H9 (cell line): ENCODE measurements around the gene CACNA1F. TPM values are rescaled to one million over a fixed set of nuclear protein-coding genes. Genes with fewer than 3 reads are reported as not detected.

Source experiments
- DNase-seq: peaks from one replicate; pipeline ENCODE4 v3.0.0-alpha.2; 2017
- H2AFZ ChIP-seq: one replicate; pipeline ENCODE4 v1.6.1; 2013; ENCODE audit warnings: mild to moderate bottlenecking, low read length, control low read depth, moderate library complexity
- H2AK5ac ChIP-seq: 2 replicates; pipeline ENCODE4 v1.6.1; 2013; ENCODE audit warnings: low read length, control low read depth, mixed read lengths; ENCODE audit not compliant: insufficient read length
- H2BK120ac ChIP-seq: one replicate; pipeline ENCODE4 v1.6.1; 2013; ENCODE audit warnings: low read depth, mild to moderate bottlenecking, low read length, control low read depth, inconsistent platforms; ENCODE audit not compliant: poor library complexity, severe bottlenecking
- H2BK12ac ChIP-seq: 2 replicates; pipeline ENCODE4 v1.6.1; 2013; ENCODE audit warnings: low read length, control low read depth, mixed read lengths, low read depth; ENCODE audit not compliant: insufficient read length
- H2BK15ac ChIP-seq: 2 replicates; pipeline ENCODE4 v1.6.1; 2013; ENCODE audit warnings: low read depth, low read length, control low read depth
- H2BK20ac ChIP-seq: one replicate; pipeline ENCODE4 v1.6.1; 2013; ENCODE audit warnings: low read depth, mild to moderate bottlenecking, low read length, control low read depth, inconsistent platforms; ENCODE audit not compliant: poor library complexity, severe bottlenecking
- H2BK5ac ChIP-seq: 2 replicates; pipeline ENCODE4 v1.6.1; 2013; ENCODE audit warnings: low read length, control low read depth, mixed read lengths; ENCODE audit not compliant: insufficient read length
- H3K14ac ChIP-seq: 2 replicates; pipeline ENCODE4 v1.6.1; 2013; ENCODE audit warnings: low read length, control low read depth; ENCODE audit not compliant: insufficient read depth
- H3K18ac ChIP-seq: 2 replicates; pipeline ENCODE4 v1.6.1; 2013; ENCODE audit warnings: low read depth, mild to moderate bottlenecking, mixed read lengths, low read length, control low read depth; ENCODE audit not compliant: insufficient read length
- H3K23ac ChIP-seq: 2 replicates; pipeline ENCODE4 v1.6.1; 2013; ENCODE audit warnings: low read length, control low read depth, mixed read lengths, low read depth; ENCODE audit not compliant: insufficient read length
- H3K23me2 ChIP-seq: 2 replicates; pipeline ENCODE4 v1.6.1; 2013; ENCODE audit warnings: low read depth, mild to moderate bottlenecking, mixed read lengths, low read length, control low read depth; ENCODE audit not compliant: insufficient read length, poor library complexity, severe bottlenecking
- H3K27ac ChIP-seq: 2 replicates; pipeline ENCODE4 v1.5.1; 2013; ENCODE audit warnings: low read length, control low read depth, mixed read lengths, low read depth; ENCODE audit not compliant: insufficient read length
- H3K27me3 ChIP-seq: 2 replicates; pipeline ENCODE4 v1.6.1; 2013; ENCODE audit warnings: low read length, control low read depth, inconsistent platforms; ENCODE audit not compliant: insufficient read depth
- H3K4ac ChIP-seq: 2 replicates; pipeline ENCODE4 v1.6.1; 2013; ENCODE audit warnings: low read depth, mild to moderate bottlenecking, control low read depth, inconsistent platforms, low read length, moderate library complexity
- H3K4me1 ChIP-seq: 2 replicates; pipeline ENCODE4 v1.6.1; 2013; ENCODE audit warnings: low read length, control low read depth, inconsistent platforms; ENCODE audit not compliant: insufficient read depth
- H3K4me2 ChIP-seq: 2 replicates; pipeline ENCODE4 v1.6.1; 2013; ENCODE audit warnings: low read length, control low read depth, mixed read lengths; ENCODE audit not compliant: insufficient read length, insufficient read depth
- H3K56ac ChIP-seq: 2 replicates; pipeline ENCODE4 v1.6.1; 2013; ENCODE audit warnings: low read depth, mild to moderate bottlenecking, mixed read lengths, low read length, control low read depth; ENCODE audit not compliant: insufficient read length
- H3K79me1 ChIP-seq: 2 replicates; pipeline ENCODE4 v1.6.1; 2013; ENCODE audit warnings: low read depth, mild to moderate bottlenecking, moderate library complexity, low read length, control low read depth, inconsistent platforms; ENCODE audit not compliant: insufficient read depth, poor library complexity, severe bottlenecking
- H3K79me2 ChIP-seq: 2 replicates; pipeline ENCODE4 v1.6.1; 2013; ENCODE audit warnings: low read length, control low read depth, inconsistent platforms; ENCODE audit not compliant: insufficient read depth
- H3K9ac ChIP-seq: 2 replicates; pipeline ENCODE4 v1.6.1; 2013; ENCODE audit warnings: low read length, control low read depth, mixed read lengths; ENCODE audit not compliant: insufficient read length; ENCODE audit errors: extremely low read depth
- H3K9me3 ChIP-seq: one replicate; pipeline ENCODE4 v1.6.1; 2013; ENCODE audit warnings: low read depth, low read length, inconsistent platforms; ENCODE audit not compliant: control insufficient read depth
- H3T11ph ChIP-seq: one replicate; pipeline ENCODE4 v1.6.1; 2013; ENCODE audit warnings: mild to moderate bottlenecking, low read length, control low read depth, inconsistent platforms
- H4K20me1 ChIP-seq: one replicate; pipeline ENCODE4 v1.6.1; 2013; ENCODE audit not compliant: control insufficient read depth, insufficient read length, insufficient read depth
- H4K5ac ChIP-seq: 2 replicates; pipeline ENCODE4 v1.6.1; 2013; ENCODE audit warnings: low read depth, mild to moderate bottlenecking, mixed read lengths, low read length, control low read depth; ENCODE audit not compliant: insufficient read length
- H4K8ac ChIP-seq: replicated peaks from 2 replicates; pipeline ENCODE4 v1.6.1; 2013; ENCODE audit warnings: low read length, control low read depth, mixed read lengths, low read depth; ENCODE audit not compliant: insufficient read length
- H4K91ac ChIP-seq: 2 replicates; pipeline ENCODE4 v1.6.1; 2013; ENCODE audit warnings: low read depth, mild to moderate bottlenecking, moderate library complexity, mixed read lengths, low read length, control low read depth; ENCODE audit not compliant: insufficient read length
- H3K27ac Mint-ChIP-seq, 3 experiments: 2 replicates in 2 of 3; 3 replicates in 1 of 3; pipeline ENCODE4 v1.8.0; 2020 to 2021; ENCODE audit warnings: mixed read lengths in 3 of 3, mild to moderate bottlenecking in 1 of 3, moderate library complexity in 1 of 3
- H3K27me3 Mint-ChIP-seq: 2 replicates; pipeline ENCODE4 v1.8.0; 2021; ENCODE audit warnings: low read depth, mild to moderate bottlenecking, moderate library complexity, mixed read lengths
- H3K36me3 Mint-ChIP-seq, 3 experiments: 2 replicates in 2 of 3; 3 replicates in 1 of 3; pipeline ENCODE4 v1.8.0; 2020 to 2021; ENCODE audit warnings: low read depth in 3 of 3, mixed read lengths in 3 of 3; ENCODE audit not compliant: insufficient read depth in 1 of 3
- H3K4me1 Mint-ChIP-seq, 2 experiments: 2 replicates each; pipeline ENCODE4 v1.8.0; 2020; ENCODE audit warnings: mixed read lengths in 2 of 2
- H3K4me3 Mint-ChIP-seq, 2 experiments: 2 replicates in 1 of 2; 3 replicates in 1 of 2; pipeline ENCODE4 v1.8.0; 2020 to 2021; ENCODE audit warnings: mild to moderate bottlenecking in 2 of 2, mixed read lengths in 2 of 2, moderate library complexity in 1 of 2
- H3K9me3 Mint-ChIP-seq, 2 experiments: 2 replicates in 1 of 2; 3 replicates in 1 of 2; pipeline ENCODE4 v1.8.0; 2020; ENCODE audit warnings: mild to moderate bottlenecking in 2 of 2, mixed read lengths in 2 of 2, moderate library complexity in 1 of 2
- CTCF ChIP-seq: fragments of 200-600 bp; sonication (generic); conservative IDR thresholded peaks from 3 replicates; pipeline ENCODE4 v1.8.0; 2021; ENCODE audit warnings: antibody characterized with exemption, mild to moderate bottlenecking
- whole genome bisulfite sequencing: extraction: QIAGEN DNeasy Blood & Tissue Kit; methylation state at CpG from one replicate; pipeline ENCODE4 v1.1.7; 2013; ENCODE audit warnings: missing lambda C conversion rate, low lambda C conversion rate, mixed read lengths; ENCODE audit not compliant: insufficient read length; ENCODE audit errors: extremely low coverage; 5-methylcytosine and 5-hydroxymethylcytosine counted together
- total RNA-seq: library from RNA; stranded (reverse); gene quantifications from 2 replicates; pipeline ENCODE4 v1.2.1, GENCODE V29; 2021

The CACNA1F gene
- total RNA-seq, 1 experiment from 2014 or later: 1.4 TPM

- H3K27ac Mint-ChIP-seq: no peak overlapping the region; a peak in 1 of 7 replicates
- peaks cover 68 to 87% of the 10 kb centered on the region in 2 experiments for H3K9me3 Mint-ChIP-seq
- H3K23me2 ChIP-seq: no peaks in the 10 kb centered on the region
- no peak overlapping the region for H3K4ac ChIP-seq
- peaks cover 0 to 8% of the 10 kb centered on the region in 2 experiments; a peak in 2 of 4 replicates for H3K4me1 Mint-ChIP-seq
- no peak overlapping the region for H2BK20ac ChIP-seq
- H3K79me1 ChIP-seq: no peaks in the 10 kb centered on the region
- no peak overlapping the region for H4K91ac ChIP-seq
- no peak overlapping the region for H3K56ac ChIP-seq
- H2BK12ac ChIP-seq: no peak overlapping the region
- peaks cover 11% of the 10 kb centered on the region for H3K27me3 Mint-ChIP-seq
- no peak overlapping the region for H2BK15ac ChIP-seq
- no peak overlapping the region for H2BK5ac ChIP-seq
- H3K18ac ChIP-seq: no peak overlapping the region
- no peaks in the 10 kb centered on the region for H4K20me1 ChIP-seq
- no peak overlapping the region for H2BK120ac ChIP-seq
- H3K23ac ChIP-seq: no peak overlapping the region
- H3K9me3 ChIP-seq: peaks cover 36% of the 10 kb centered on the region
- H4K8ac ChIP-seq: no peak overlapping the region
- no peaks in the 10 kb centered on the region for H3K27me3 ChIP-seq
- no peak overlapping the region for H3K4me2 ChIP-seq
- H2AK5ac ChIP-seq: no peak overlapping the region
- no peak overlapping the region for H2AFZ ChIP-seq
- no peak overlapping the region for H3T11ph ChIP-seq
- no peaks in the 10 kb centered on the region for H3K79me2 ChIP-seq
- DNase-seq: no peak
- H4K5ac ChIP-seq: no peak overlapping the region
- H3K4me1 ChIP-seq: no peaks in the 10 kb centered on the region
- H3K4me3 Mint-ChIP-seq: no peak overlapping the region
- no peak overlapping the region; the same call in 1 of the 2 replicates for H3K14ac ChIP-seq
- no peak overlapping the region for H3K27ac ChIP-seq
- no peak for TF ChIP-seq CTCF
- no peak overlapping the region for H3K9ac ChIP-seq
- peaks cover 0 to 9% (median 7%) of the 10 kb centered on the region in 3 experiments; a peak in 2 of 7 replicates for H3K36me3 Mint-ChIP-seq
- WGBS: no CpG with 5 or more reads among the region's 9 CpGs
Observed at GRCh38 chrX:49211074-49211473, 22.1 kb downstream of the CACNA1F start.
